Activated CD8-positive, alpha-beta memory T cell treated with anti-CD3 and anti-CD28 coated beads for 36 hours (primary cell): ENCODE data around the gene GALNT6. TPM values are rescaled to one million over a fixed set of nuclear protein-coding genes. Genes with fewer than 3 reads are reported as not detected.

Experiments used
- CTCF ChIA-PET: fragments of 350-600 bp; sonication (Branson Sonifier 250); formaldehyde crosslinking; loops from one replicate; lab custom pipeline; 2021; ENCODE audit warnings: antibody characterized with exemption; lab: Charles Lee
- POLR2A ChIA-PET: fragments of 350-600 bp; sonication (Branson Sonifier 250); formaldehyde crosslinking; loops from one replicate; lab custom pipeline; 2021; ENCODE audit warnings: antibody characterized with exemption; lab: Charles Lee
- total RNA-seq, 2 experiments: library from RNA; stranded (reverse); gene quantifications; one replicate each; pipeline ENCODE4 v1.2.3, GENCODE V29; 2021

Gene GALNT6
- 10 to 100 TPM; 21.5 to 23.1 TPM for total RNA-seq

GRCh38 chr12:51391283-51392123, at the start of gene GALNT6:
Gene GALNT6, minus strand, starts transcription at chr12:51391406. Its CDS starts 11,625 bp downstream, at chr12:51379781.
- ChIA-PET CTCF (interaction anchor here (0.6 to 1.5 kb wide), 6 partner anchors 18 to 1713 kb away, joined by 3 to 5 read pairs (median 4); no protein-coding TSS in a partner anchor), POLR2A (interaction anchor here (0.5 to 2.2 kb wide), 3 partner anchors 23 to 412 kb away, joined by 3 to 17 read pairs (median 3); partner anchors contain the start of gene POU6F1)

DNA sequence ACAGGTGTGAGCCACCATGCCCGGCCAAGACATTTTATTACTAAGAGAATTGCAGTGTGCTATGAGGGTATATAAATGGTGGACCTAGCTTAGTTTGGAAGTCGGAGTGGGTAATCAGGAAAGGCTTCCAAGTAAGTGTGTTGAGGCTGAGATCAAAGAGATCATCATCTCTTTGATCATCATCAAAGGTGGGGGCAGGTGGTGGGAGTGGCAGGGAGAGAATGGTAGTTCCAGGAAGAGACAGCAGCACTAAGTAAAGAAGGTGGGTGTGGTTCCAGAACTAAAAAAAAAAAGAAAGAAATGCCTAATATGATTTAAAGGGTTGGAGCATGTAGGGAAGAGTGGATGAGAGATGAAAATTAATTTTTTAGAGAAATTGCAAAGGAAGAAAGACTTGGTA, 48.1 kb upstream of the GALNT6 start:
- ChIA-PET POLR2A (interaction anchor here (0.6 kb wide), 1 partner anchor 310 kb away, joined by 3 read pairs; no protein-coding TSS in a partner anchor), CTCF (no interaction called here)

GRCh38 chr12:51437431-51437830, 46.2 kb upstream of the GALNT6 start:
- POLR2A ChIA-PET: no interaction called here
- CTCF ChIA-PET: no interaction called here

DNA sequence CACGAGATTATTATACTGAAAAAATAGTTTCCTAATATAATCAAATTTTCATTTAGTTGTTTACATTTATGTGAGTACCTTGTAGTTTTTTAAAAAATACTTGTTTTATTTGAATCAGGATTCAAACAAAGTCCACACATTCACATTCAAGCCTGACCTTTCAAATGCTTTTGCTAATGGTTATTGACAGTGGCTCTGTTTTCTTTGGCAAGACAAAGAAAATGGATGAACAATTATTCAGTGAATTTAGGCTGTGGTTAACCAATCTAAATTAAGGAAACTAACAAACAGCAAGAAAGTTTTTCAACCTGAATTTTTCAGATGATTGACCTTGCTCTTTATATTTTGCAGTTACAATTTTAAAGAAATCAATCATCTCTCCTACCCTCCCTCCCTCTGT, 43.1 kb upstream of the GALNT6 start:
- ChIA-PET CTCF (interaction anchor here (0.7 kb wide), 1 partner anchor 1881 kb away, joined by 3 read pairs; no protein-coding TSS in a partner anchor), POLR2A (no interaction called here)

DNA sequence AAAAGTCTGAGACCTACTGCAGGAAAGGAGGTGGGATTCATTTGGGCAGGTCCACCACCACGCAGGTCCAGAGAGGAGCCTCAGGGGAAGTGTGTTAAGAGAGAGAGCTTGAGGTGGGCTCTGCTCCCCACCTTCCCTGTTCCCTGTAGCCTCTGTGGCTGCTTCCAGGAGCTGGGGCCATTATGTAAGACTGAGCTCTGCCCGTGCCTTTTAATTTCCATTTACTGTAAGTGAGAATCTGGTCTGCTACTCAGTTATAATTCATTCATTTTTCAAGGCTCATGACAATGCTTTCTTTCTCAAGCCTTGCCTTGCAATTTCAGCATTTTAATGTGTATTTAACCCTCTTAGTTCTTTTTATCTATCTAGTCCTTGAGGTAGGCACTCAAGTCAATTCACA, 41.7 kb upstream of the GALNT6 start:
- ChIA-PET CTCF (interaction anchor here (0.7 kb wide), 1 partner anchor 89 kb away, joined by 3 read pairs; no protein-coding TSS in a partner anchor), POLR2A (no interaction called here)

- POLR2A ChIA-PET: no interaction called here
- CTCF ChIA-PET: interaction anchor here (1.2 kb wide), 1 partner anchor 102 kb away, joined by 3 read pairs; no protein-coding TSS in a partner anchor
Measured at GRCh38 chr12:51430196-51430895, 39.1 kb upstream of the GALNT6 start.

- POLR2A ChIA-PET: no interaction called here
Measured at GRCh38 chr12:51429700-51430099, 38.5 kb upstream of the GALNT6 start.

DNA sequence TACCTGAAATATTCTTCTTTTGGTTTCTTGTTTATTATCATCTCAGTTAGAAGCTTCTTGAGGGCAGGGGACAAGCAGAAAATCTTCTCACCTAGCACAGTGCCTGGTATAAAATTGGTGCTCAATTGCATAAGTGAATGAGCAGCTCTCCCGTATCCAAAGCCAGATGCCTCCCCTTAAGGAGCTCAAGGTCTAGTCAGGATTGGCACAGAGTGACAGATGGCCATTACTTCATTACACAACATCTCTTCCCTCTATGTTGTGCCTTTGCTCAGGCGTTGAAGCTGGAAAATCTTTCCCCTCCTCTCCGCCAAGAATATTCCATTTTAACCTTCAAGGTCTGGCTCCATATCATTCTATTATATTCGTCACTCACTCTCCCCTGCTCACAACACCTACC, 37.0 kb upstream of the GALNT6 start:
- ChIA-PET POLR2A (no interaction called here), CTCF (interaction anchor here (1.0 to 1.4 kb wide), 2 partner anchors 103 to 168 kb away, joined by 3 to 5 read pairs; no protein-coding TSS in a partner anchor)

More at GRCh38 chr12:51429700-51430099, 38.5 kb upstream of the GALNT6 start:
- CTCF ChIA-PET: interaction anchor here (1.2 kb wide), 1 partner anchor 102 kb away, joined by 3 read pairs; no protein-coding TSS in a partner anchor

GRCh38 chr12:51424662-51425539, 33.7 kb upstream of the GALNT6 start, which contains the start of gene SLC4A8:
Gene SLC4A8, plus strand, starts transcription at chr12:51424831. Its CDS starts 157 bp downstream, at chr12:51424988.
- CTCF ChIA-PET: interaction anchor here (0.5 to 1.9 kb wide), 3 partner anchors 18 to 390 kb away, joined by 3 to 12 read pairs (median 5); a partner anchor contains a TSS
- POLR2A ChIA-PET: no interaction called here

DNA sequence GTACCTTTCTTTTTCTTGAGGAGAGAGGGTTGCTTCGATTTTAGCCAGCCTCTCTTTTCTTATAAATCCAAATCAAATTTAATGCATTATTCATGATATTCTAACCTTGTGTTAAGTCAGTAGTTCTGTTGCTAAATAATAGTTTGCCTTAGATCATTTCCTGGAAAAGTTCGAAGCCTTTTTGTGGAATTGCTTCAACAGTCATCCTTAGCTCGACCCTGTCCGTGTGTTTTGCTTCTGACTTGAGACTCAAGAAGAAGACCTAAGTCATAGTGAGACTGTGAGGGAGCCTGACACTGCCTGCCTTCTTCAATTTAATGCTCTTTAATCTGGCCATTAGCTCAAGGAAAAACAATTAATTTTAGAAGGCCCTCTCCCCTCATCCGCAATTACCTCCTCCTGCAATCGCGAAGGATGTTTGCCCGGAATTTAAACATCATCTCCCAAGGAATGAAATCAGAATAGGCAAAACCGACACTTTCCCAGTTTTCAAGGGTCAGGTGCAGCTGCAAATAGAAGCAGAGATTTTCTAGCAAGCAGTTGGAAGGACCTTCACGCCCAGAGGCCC, 33.0 kb upstream of the GALNT6 start:
- ChIA-PET POLR2A (no interaction called here), CTCF (interaction anchor here (0.5 to 1.9 kb wide), 4 partner anchors 17 to 574 kb away, joined by 3 to 12 read pairs (median 5); a partner anchor contains a TSS)

DNA sequence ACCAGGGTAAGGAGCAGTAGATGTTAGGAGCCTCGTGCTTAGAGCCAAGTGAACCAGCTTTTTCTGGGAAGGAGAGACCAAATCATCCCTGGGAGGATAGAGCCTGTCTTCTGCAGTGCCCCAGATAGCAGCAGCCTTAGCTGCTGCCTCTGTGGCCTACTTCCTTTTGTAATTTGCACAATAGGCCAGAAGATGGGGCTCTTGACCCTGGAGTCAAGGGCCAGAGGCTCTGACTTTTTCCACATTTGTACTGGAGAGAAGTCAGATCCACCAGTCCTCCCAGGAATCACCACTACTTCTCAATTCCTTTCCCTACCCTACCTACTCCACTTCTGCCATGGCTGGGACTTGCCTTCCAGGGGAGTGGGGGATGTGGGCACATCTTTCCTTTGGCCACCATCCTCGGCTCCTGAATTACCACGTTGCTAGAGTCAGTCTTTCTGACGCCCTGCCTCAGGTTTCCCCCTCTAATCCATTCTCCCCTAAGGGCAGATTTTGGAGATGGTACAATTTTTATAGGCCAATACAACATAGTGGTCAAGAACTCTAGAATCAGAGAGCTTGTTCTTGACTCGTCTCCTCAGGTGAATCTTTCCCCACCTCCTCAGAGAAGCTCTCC, 30.2 kb upstream of the GALNT6 start:
- ChIA-PET POLR2A (no interaction called here), CTCF (interaction anchor here (0.8 to 3.9 kb wide), 6 partner anchors 19 to 396 kb away, joined by 3 to 26 read pairs (median 4); partner anchors contain the start of gene GALNT6)

- CTCF ChIA-PET: interaction anchor here (0.6 to 3.9 kb wide), 4 partner anchors 94 to 401 kb away, joined by 3 to 26 read pairs (median 4); no protein-coding TSS in a partner anchor
- POLR2A ChIA-PET: no interaction called here
Measured at GRCh38 chr12:51419425-51420193, 28.4 kb upstream of the GALNT6 start.

GRCh38 chr12:51417826-51418225, 26.6 kb upstream of the GALNT6 start:
- POLR2A ChIA-PET: no interaction called here
- CTCF ChIA-PET: no interaction called here

GRCh38 chr12:51415931-51416330, 24.7 kb upstream of the GALNT6 start:
- CTCF ChIA-PET: no interaction called here
- POLR2A ChIA-PET: no interaction called here

- CTCF ChIA-PET: no interaction called here
- POLR2A ChIA-PET: no interaction called here
Measured at GRCh38 chr12:51413791-51414190, 22.6 kb upstream of the GALNT6 start.

DNA sequence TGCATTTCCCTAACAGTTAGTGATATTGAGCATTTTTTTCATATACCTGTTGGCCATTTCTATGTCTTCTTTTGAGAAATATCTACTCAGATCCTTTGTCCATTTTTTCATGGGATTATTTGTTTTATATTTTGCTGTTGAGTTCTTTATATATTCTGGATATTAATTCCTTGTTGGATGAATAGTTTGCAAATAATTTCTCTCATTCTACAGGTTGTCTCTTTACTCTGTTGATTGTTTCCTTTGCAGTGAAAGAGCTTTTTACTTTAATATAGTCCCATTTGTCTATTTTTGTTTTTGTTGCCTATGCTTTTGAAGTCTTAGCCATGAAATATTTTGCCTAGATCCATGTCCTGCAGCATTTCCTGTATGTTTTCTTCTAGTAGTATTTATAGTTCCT, 21.9 kb upstream of the GALNT6 start:
- CTCF ChIA-PET: no interaction called here

GRCh38 chr12:51409846-51410245, 18.6 kb upstream of the GALNT6 start:
- ChIA-PET CTCF (interaction anchor here (0.7 kb wide), 1 partner anchor 18 kb away, joined by 4 read pairs; no protein-coding TSS in a partner anchor), POLR2A (no interaction called here)

More for the DNA sequence above, 21.9 kb upstream of the GALNT6 start:
- POLR2A ChIA-PET: no interaction called here
